ENCODE results near the gene DENND1C.
"Not testable (repeated sequence)": the region's sequence is repeated elsewhere in the genome, so short reads cannot be mapped to it uniquely, and the experiment has no call there.

Gene DENND1C

DNA sequence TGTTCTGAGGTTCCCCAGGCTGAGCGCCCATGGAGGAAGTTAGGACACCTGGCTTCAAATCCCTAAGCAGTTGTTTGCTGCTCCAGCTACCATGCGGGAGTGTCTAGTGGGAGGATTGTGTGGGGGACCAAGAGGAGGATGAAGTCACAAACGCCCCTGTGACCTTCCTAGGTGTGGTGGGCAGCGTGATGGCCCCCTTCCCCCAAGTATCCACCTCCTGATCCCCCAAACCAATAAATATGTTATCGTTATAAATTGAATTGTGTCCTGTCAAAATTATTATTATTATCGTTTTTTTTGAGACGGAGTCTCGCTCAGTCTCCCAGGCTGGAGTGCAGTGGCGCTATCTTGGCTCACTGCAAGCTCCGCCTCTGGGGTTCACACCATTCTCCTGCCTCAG, 47.9 kb downstream of the DENND1C start, which contains the start of gene SLC25A41:
TSS of gene SLC25A41 (minus strand) at position 101 of the 400 bp plus-strand sequence. CDS start at position 31, 70 bp downstream.
- WGBS (ENCODE audit: insufficient coverage, insufficient read length): no CpG with 5 or more reads among the region's 10 CpGs
- DNase-seq (ENCODE audit: low read depth, low spot score): no peak
- H3K27me3 ChIP-seq (ENCODE audit: control insufficient read depth, insufficient read depth, low read length): no peaks in the 10 kb centered on the region
- H3K36me3 ChIP-seq (ENCODE audit: control insufficient read depth, insufficient read depth, low read length): no peaks in the 10 kb centered on the region
- H3K27ac ChIP-seq (ENCODE audit: low read length): no peak within 1 kb of the TSS
- peaks cover 1% of the 10 kb centered on the region; the same call in 1 of the 2 replicates for H3K9me3 ChIP-seq (ENCODE audit: control insufficient read depth, insufficient read depth, low read length)
- H3K4me3 ChIP-seq (ENCODE audit: low read length): no peak within 1 kb of the TSS
- H3K4me1 ChIP-seq (ENCODE audit: control insufficient read depth, insufficient read depth, low read length): no peaks in the 10 kb centered on the region

DNA sequence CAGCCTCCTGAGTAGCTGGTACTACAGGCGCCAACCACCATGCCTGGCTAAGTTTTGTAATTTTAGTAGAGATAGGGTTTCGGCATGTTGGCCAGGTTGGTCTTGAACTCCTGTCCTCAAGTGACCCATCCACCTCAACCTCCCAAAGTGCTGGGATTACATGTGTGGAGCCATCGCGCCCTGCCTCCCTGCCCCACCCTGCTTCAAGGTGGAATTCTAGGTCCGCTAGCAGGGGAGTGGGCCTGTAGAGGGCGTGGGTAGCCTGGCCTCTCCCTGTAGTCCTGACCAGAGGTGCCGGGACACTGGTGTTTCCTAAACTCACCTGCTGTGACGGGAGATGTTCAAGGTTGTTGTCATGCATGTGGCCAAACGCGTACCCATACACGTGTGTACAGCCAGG, 48.4 kb downstream of the DENND1C start:
- H3K4me3 ChIP-seq (ENCODE audit: low read length): no peak overlapping the region
- H3K9me3 ChIP-seq (ENCODE audit: control insufficient read depth, insufficient read depth, low read length): peaks cover 1% of the 10 kb centered on the region; the same call in 1 of the 2 replicates
- H3K4me1 ChIP-seq (ENCODE audit: control insufficient read depth, insufficient read depth, low read length): no peaks in the 10 kb centered on the region
- H3K27me3 ChIP-seq (ENCODE audit: control insufficient read depth, insufficient read depth, low read length): no peaks in the 10 kb centered on the region
- no peak overlapping the region for H3K27ac ChIP-seq (ENCODE audit: low read length)
- no peaks in the 10 kb centered on the region for H3K36me3 ChIP-seq (ENCODE audit: control insufficient read depth, insufficient read depth, low read length)
- no peak for DNase-seq (ENCODE audit: low read depth, low spot score)
- WGBS (ENCODE audit: insufficient coverage, insufficient read length): no CpG with 5 or more reads among the region's 11 CpGs

GRCh38 chr19:6431891-6432290, 49.7 kb downstream of the DENND1C start:
- no CpG with 5 or more reads among the region's 11 CpGs for WGBS (ENCODE audit: insufficient coverage, insufficient read length)
- Histone ChIP-seq H3K27me3 (ENCODE audit: control insufficient read depth, insufficient read depth, low read length) (no peaks in the 10 kb centered on the region), H3K36me3 (ENCODE audit: control insufficient read depth, insufficient read depth, low read length) (no peaks in the 10 kb centered on the region), H3K4me3 (ENCODE audit: low read length) (no peak overlapping the region), H3K27ac (ENCODE audit: low read length) (no peak overlapping the region), H3K9me3 (ENCODE audit: control insufficient read depth, insufficient read depth, low read length) (peaks cover 1% of the 10 kb centered on the region; the same call in 1 of the 2 replicates), H3K4me1 (ENCODE audit: control insufficient read depth, insufficient read depth, low read length) (no peaks in the 10 kb centered on the region)
- DNase-seq (ENCODE audit: low read depth, low spot score): no peak

GRCh38 chr19:6429419-6430221, 52.0 kb downstream of the DENND1C start:
- 100% methylated on average over 1 of the region's 20 CpGs for WGBS (ENCODE audit: insufficient coverage, insufficient read length)
- no peaks in the 10 kb centered on the region for H3K4me1 ChIP-seq (ENCODE audit: control insufficient read depth, insufficient read depth, low read length)
- no peaks in the 10 kb centered on the region; the same call in 1 of the 2 replicates for H3K9me3 ChIP-seq (ENCODE audit: control insufficient read depth, insufficient read depth, low read length)
- no peaks in the 10 kb centered on the region for H3K27me3 ChIP-seq (ENCODE audit: control insufficient read depth, insufficient read depth, low read length)
- no peak overlapping the region for H3K27ac ChIP-seq (ENCODE audit: low read length)
- H3K36me3 ChIP-seq (ENCODE audit: control insufficient read depth, insufficient read depth, low read length): no peaks in the 10 kb centered on the region
- no peak for DNase-seq (ENCODE audit: low read depth, low spot score)
- H3K4me3 ChIP-seq (ENCODE audit: low read length): no peak overlapping the region

DNA sequence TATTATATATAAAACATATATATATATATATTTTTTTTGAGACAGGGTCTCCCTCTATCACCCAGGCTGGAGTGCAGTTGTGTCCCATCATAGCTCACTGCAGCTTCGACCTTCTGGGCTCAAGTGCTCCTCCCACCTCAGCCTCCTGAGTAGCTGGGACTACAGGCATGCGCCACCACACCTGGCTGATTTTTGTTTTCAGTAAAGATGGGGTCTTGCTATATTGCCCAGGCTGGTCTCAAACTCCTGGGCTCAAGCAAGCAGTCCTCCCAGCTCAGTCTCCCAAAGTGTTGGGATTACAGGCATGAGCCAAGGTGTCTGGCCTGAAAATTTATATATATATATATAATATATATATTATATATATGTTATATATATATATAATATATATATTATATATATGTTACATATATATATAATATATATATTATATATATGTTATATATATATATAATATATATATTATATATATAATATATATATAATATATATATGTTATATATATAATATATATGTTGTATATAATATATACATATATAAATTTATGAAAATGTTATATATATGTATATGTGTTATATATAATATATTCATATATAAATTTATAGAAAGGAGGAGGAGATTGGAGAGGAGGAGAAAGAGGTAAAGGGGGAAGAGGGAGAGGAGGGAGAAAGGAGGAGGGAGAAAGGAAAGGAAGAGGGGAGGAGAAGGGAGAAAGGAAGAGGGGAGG, 52.7 kb downstream of the DENND1C start:
- no CpG with 5 or more reads among the region's 2 CpGs for WGBS (ENCODE audit: insufficient coverage, insufficient read length)
- H3K9me3 ChIP-seq (ENCODE audit: control insufficient read depth, insufficient read depth, low read length): not testable (repeated sequence)

DNA sequence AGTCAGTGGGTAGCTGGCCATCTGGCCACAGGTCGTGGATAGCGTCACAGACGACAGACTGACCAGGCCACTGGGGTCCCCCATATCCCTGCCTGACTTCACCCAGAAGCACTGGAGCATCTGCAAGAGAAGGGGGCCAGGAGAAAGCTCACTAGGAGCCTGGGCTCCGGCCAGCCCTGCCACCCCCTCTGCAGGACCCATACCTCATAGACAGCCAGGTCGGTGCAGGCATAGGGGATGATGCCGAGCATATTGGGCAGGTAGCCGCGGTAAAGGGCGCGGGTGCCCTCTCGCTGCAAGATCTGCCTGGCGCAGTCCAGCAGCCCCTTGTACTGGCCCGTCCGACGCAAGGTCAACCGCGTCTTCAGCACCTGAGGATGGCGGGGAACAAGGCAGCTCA, 54.5 kb downstream of the DENND1C start:
- WGBS (ENCODE audit: insufficient coverage, insufficient read length): no CpG with 5 or more reads among the region's 18 CpGs
- no peak for DNase-seq (ENCODE audit: low read depth, low spot score)
- H3K4me3 ChIP-seq (ENCODE audit: low read length): no peak overlapping the region

More for the DNA sequence above, 52.7 kb downstream of the DENND1C start:
- H3K4me1 ChIP-seq (ENCODE audit: control insufficient read depth, insufficient read depth, low read length); H3K27me3 ChIP-seq (ENCODE audit: control insufficient read depth, insufficient read depth, low read length); DNase-seq (ENCODE audit: low read depth, low spot score); H3K4me3 ChIP-seq (ENCODE audit: low read length); H3K36me3 ChIP-seq (ENCODE audit: control insufficient read depth, insufficient read depth, low read length); H3K27ac ChIP-seq (ENCODE audit: low read length): not testable (repeated sequence)

GRCh38 chr19:6425732-6426620, 55.6 kb downstream of the DENND1C start:
- no CpG with 5 or more reads among the region's 21 CpGs for WGBS (ENCODE audit: insufficient coverage, insufficient read length)
- Histone ChIP-seq H3K4me3 (ENCODE audit: low read length) (no peak overlapping the region), H3K4me1 (ENCODE audit: control insufficient read depth, insufficient read depth, low read length) (no peaks in the 10 kb centered on the region), H3K9me3 (ENCODE audit: control insufficient read depth, insufficient read depth, low read length) (no peaks in the 10 kb centered on the region; the same call in 1 of the 2 replicates), H3K27me3 (ENCODE audit: control insufficient read depth, insufficient read depth, low read length) (no peaks in the 10 kb centered on the region), H3K36me3 (ENCODE audit: control insufficient read depth, insufficient read depth, low read length) (peaks cover 7% of the 10 kb centered on the region), H3K27ac (ENCODE audit: low read length) (no peak overlapping the region)
- no peak for DNase-seq (ENCODE audit: low read depth, low spot score)

More for the DNA sequence above, 54.5 kb downstream of the DENND1C start:
- no peaks in the 10 kb centered on the region; the same call in 1 of the 2 replicates for H3K9me3 ChIP-seq (ENCODE audit: control insufficient read depth, insufficient read depth, low read length)
- no peaks in the 10 kb centered on the region for H3K27me3 ChIP-seq (ENCODE audit: control insufficient read depth, insufficient read depth, low read length)
- H3K36me3 ChIP-seq (ENCODE audit: control insufficient read depth, insufficient read depth, low read length): no peaks in the 10 kb centered on the region
- H3K4me1 ChIP-seq (ENCODE audit: control insufficient read depth, insufficient read depth, low read length): no peaks in the 10 kb centered on the region
- no peak overlapping the region for H3K27ac ChIP-seq (ENCODE audit: low read length)

DNA sequence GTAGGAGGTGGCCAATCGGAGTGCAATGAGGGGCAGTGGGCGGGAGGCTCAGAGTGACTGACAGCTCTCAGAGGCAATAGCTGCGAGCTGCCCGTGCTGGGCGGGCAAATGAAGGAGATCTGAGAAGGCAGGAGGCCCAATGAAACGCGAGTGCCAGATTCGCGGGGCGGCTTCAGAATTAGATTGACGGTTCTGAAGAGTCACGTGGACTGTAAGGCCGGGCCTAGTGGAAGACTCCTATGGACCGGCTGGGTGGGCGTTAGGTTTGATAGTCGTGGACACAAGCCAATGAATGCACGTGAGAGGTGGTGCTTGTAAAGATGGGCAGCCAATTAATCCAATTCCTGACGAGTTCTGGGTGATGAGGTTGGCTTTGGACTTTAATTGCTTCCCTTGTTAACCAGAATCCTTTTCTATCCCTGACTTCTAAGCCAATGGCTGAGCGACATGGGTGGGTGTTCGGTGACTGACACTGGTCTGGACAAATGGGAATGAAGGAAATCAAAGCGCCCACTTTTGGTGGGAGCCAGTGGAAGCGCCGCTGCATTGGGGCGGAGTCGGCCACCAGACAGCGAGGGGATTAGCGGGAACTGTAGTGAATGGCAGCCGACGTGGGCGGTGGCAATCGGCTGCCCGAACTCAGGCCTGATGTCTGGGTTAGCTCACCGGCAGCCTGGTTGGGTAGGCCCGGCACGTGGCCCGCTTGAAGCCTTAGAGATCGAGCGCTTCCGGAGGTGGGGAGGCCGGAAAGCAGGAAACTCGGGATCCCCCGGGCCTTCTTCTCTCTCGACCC, 56.5 kb downstream of the DENND1C start:
- WGBS (ENCODE audit: insufficient coverage, insufficient read length): no CpG with 5 or more reads among the region's 43 CpGs
- Histone ChIP-seq H3K4me3 (ENCODE audit: low read length) (no peak overlapping the region), H3K27ac (ENCODE audit: low read length) (no peak overlapping the region)

GRCh38 chr19:6424195-6424938, 57.2 kb downstream of the DENND1C start, which contains the start of gene KHSRP:
Gene KHSRP, minus strand, starts transcription at chr19:6424811. Its CDS starts 110 bp downstream, at chr19:6424701.
- no peak within 1 kb of the TSS for H3K27ac ChIP-seq (ENCODE audit: low read length)
- DNase-seq (ENCODE audit: low read depth, low spot score): no peak
- no CpG with 5 or more reads among the region's 114 CpGs for WGBS (ENCODE audit: insufficient coverage, insufficient read length)
- H3K4me3 ChIP-seq (ENCODE audit: low read length): peak within 1 kb of the TSS; percentile 69
- H3K27me3 ChIP-seq (ENCODE audit: control insufficient read depth, insufficient read depth, low read length): no peaks in the 10 kb centered on the region
- H3K9me3 ChIP-seq (ENCODE audit: control insufficient read depth, insufficient read depth, low read length): no peaks in the 10 kb centered on the region; the same call in 1 of the 2 replicates
- peaks cover 21% of the 10 kb centered on the region for H3K36me3 ChIP-seq (ENCODE audit: control insufficient read depth, insufficient read depth, low read length)
- no peaks in the 10 kb centered on the region for H3K4me1 ChIP-seq (ENCODE audit: control insufficient read depth, insufficient read depth, low read length)

More for the DNA sequence above, 56.5 kb downstream of the DENND1C start:
- no peaks in the 10 kb centered on the region; the same call in 1 of the 2 replicates for H3K9me3 ChIP-seq (ENCODE audit: control insufficient read depth, insufficient read depth, low read length)
- H3K4me1 ChIP-seq (ENCODE audit: control insufficient read depth, insufficient read depth, low read length): no peaks in the 10 kb centered on the region
- H3K36me3 ChIP-seq (ENCODE audit: control insufficient read depth, insufficient read depth, low read length): peaks cover 14% of the 10 kb centered on the region
- H3K27me3 ChIP-seq (ENCODE audit: control insufficient read depth, insufficient read depth, low read length): no peaks in the 10 kb centered on the region
- peak; percentile 100 for DNase-seq (ENCODE audit: low read depth, low spot score)

Data from iPS DF 6.9 (cell line).